ENCODE measurements around the gene TENT5D. TPM values are rescaled to one million over a fixed set of nuclear protein-coding genes. Genes with fewer than 3 reads are reported as not detected.

The TENT5D gene
- polyA plus RNA-seq, 2 of the 4 experiments (the other 2 are of a cell fraction): not detected

DNA sequence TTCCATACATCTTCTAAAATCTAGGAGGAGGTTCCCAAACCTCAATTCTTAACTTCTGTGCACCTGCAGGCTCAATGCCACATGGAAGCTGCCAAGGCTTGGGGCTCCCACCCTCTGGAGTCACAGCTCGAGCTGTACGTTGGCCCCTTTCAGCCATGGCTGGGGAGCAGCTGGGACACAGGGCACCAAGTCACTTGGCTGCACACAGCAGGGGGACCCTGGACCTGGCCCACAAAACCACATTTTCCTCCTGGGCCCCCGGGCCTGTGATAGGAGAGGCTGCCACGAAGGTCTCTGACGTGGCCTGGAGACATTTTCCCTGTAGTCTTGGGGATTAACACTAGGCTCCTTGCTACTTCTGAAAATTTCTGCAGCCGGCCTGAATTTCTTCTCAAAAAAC, 8.2 kb upstream of the TENT5D start:
- FAIRE-seq (no peak), DNase-seq (ENCODE audit: low read depth in 1 of 2, low spot score in 1 of 2) (no peak), ATAC-seq (no peak)
- Histone ChIP-seq H3K4me2 (no peak overlapping the region), H3K27ac (no peak overlapping the region), H3K4me1 (no peaks in the 10 kb centered on the region), H3K9me3 (no peaks in the 10 kb centered on the region), H3K4me3 (no peak overlapping the region)
- WGBS (ENCODE audit: missing lambda C conversion rate): 4% methylated on average over 4 of the region's 6 CpGs
- CTCF ChIA-PET: no interaction called here
- POLR2A ChIA-PET: no interaction called here
- no peak for TF ChIP-seq FOXS1 (CRISPR knock-in tag; IDR thresholded peaks at IDR 0.05)
- no peak for TF ChIP-seq RAD21 (conservative IDR thresholded peaks at IDR 0.05 in 1 of 2, IDR thresholded peaks at IDR 0.05 in 1 of 2)
- no peak for TF ChIP-seq HOXB5 (CRISPR knock-in tag; IDR thresholded peaks at IDR 0.05)
- no peak for TF ChIP-seq RFX5 (IDR thresholded peaks at IDR 0.05)
- no peak for TF ChIP-seq ZSCAN20 (CRISPR knock-in tag; IDR thresholded peaks at IDR 0.05)
- TF ChIP-seq CEBPB (IDR thresholded peaks at IDR 0.05): no peak
- no peak for TF ChIP-seq MYC (IDR thresholded peaks at IDR 0.05; ENCODE audit: borderline replicate concordance, low read length)
- TF ChIP-seq RCOR1 (IDR thresholded peaks at IDR 0.05; ENCODE audit: low read depth, low read length): no peak
- no peak for TF ChIP-seq ZNF302 (CRISPR knock-in tag; IDR thresholded peaks at IDR 0.05)
- no peak for TF ChIP-seq ESRRA (IDR thresholded peaks at IDR 0.05; ENCODE audit: borderline replicate concordance, low read length)
- no peak for TF ChIP-seq EHMT2 (IDR thresholded peaks at IDR 0.05; ENCODE audit: low read depth)

DNA sequence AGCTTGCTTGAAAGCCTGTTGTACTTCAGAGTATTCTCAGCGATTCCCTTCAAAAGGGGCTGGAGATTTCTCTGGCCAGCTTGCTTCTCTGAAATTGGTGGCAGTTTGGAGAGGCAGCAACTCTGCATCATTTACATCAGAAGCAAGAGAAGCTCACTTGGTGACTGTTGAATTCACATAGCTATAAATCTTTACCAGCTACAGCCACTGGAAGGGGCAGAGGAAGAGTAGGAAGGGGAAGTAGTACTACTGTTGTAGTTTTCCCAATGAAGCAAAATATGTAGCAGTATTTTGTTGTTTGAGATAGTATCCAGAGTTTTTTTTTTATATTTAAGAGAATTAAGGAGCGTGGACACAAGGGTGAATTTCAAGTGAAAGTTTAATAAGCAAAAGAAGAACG, 2.8 kb downstream of the TENT5D start:
- TF ChIP-seq EP300 (IDR thresholded peaks at IDR 0.05) (no peak), CHD4 (IDR thresholded peaks at IDR 0.05; ENCODE audit: borderline replicate concordance) (no peak), CEBPB (IDR thresholded peaks at IDR 0.05) (no peak)
- H3K4me3 ChIP-seq: no peak overlapping the region
- WGBS (ENCODE audit: missing lambda C conversion rate): 11% methylated on average over 3 of the region's 3 CpGs
- DNase-seq (ENCODE audit: low read depth in 1 of 2, low spot score in 1 of 2): no peak
- H3K27ac ChIP-seq: no peak overlapping the region
- no peaks in the 10 kb centered on the region for H3K9me3 ChIP-seq
- FAIRE-seq: no peak
- no peaks in the 10 kb centered on the region for H3K4me1 ChIP-seq
- CTCF ChIA-PET: interaction anchor here (0.6 kb wide), 1 partner anchor 454 kb away, joined by 3 read pairs; no protein-coding TSS in a partner anchor
- no peak for ATAC-seq
- POLR2A ChIA-PET: no interaction called here
- H3K4me2 ChIP-seq: no peak overlapping the region

DNA sequence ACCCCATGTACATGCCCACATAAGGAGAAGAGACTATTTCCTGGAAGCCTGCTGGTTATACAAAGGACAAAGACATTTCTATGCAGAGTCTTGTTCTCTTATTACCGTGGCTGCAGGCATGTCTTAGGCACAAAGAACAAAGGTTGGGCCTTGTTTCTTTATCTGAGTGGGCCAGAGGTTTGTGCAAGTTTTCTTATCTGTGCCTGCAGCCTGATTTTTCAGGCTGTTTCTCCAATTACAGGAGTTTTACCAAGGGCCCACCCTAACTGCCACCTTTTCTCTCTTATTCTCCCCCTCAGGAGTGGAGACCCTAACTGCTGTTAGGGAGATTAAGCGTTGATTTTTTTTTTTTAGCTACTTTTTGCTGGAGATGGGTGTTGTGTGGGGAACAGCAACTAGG, 3.5 kb downstream of the TENT5D start:
- CTCF ChIA-PET: no interaction called here

More for the DNA sequence above, 3.5 kb downstream of the TENT5D start:
- POLR2A ChIA-PET: no interaction called here
- Histone ChIP-seq H3K4me2 (no peak overlapping the region), H3K9me3 (no peaks in the 10 kb centered on the region), H3K27ac (no peak overlapping the region), H3K4me3 (no peak overlapping the region), H3K4me1 (no peaks in the 10 kb centered on the region)
- TF ChIP-seq MAZ (IDR thresholded peaks at IDR 0.05; ENCODE audit: borderline replicate concordance, low read depth, low read length) (no peak), MAFK (IDR thresholded peaks at IDR 0.05; ENCODE audit: partially characterized antibody) (no peak), RARB (CRISPR knock-in tag; IDR thresholded peaks at IDR 0.05) (no peak), SMC3 (IDR thresholded peaks at IDR 0.05) (no peak), HEYL (CRISPR knock-in tag; IDR thresholded peaks at IDR 0.05) (no peak), CHD2 (IDR thresholded peaks at IDR 0.05; ENCODE audit: low read length, partially characterized antibody) (no peak), ZNF302 (CRISPR knock-in tag; IDR thresholded peaks at IDR 0.05) (no peak), RAD21 (conservative IDR thresholded peaks at IDR 0.05 in 1 of 2, IDR thresholded peaks at IDR 0.05 in 1 of 2) (no peak), CBX2 (IDR thresholded peaks at IDR 0.05; ENCODE audit: borderline replicate concordance, low read depth) (no peak), HES2 (IDR thresholded peaks at IDR 0.05) (no peak), FOSL2 (IDR thresholded peaks at IDR 0.05) (no peak), FOSL2 (CRISPR knock-in tag; IDR thresholded peaks at IDR 0.05) (no peak), JUN (IDR thresholded peaks at IDR 0.05) (no peak), TFCP2L1 (CRISPR knock-in tag; IDR thresholded peaks at IDR 0.05) (no peak)
- TF ChIP-seq, protein P1, sequence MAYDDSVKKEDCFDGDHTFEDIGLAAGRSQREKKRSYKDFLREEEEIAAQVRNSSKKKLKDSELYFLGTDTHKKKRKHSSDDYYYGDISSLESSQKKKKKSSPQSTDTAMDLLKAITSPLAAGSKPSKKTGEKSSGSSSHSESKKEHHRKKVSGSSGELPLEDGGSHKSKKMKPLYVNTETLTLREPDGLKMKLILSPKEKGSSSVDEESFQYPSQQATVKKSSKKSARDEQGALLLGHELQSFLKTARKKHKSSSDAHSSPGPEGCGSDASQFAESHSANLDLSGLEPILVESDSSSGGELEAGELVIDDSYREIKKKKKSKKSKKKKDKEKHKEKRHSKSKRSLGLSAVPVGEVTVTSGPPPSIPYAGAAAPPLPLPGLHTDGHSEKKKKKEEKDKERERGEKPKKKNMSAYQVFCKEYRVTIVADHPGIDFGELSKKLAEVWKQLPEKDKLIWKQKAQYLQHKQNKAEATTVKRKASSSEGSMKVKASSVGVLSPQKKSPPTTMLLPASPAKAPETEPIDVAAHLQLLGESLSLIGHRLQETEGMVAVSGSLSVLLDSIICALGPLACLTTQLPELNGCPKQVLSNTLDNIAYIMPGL (CRISPR knock-in tag; IDR thresholded peaks at IDR 0.05; ENCODE audit: borderline replicate concordance): no peak
- TF ChIP-seq, protein P2, sequence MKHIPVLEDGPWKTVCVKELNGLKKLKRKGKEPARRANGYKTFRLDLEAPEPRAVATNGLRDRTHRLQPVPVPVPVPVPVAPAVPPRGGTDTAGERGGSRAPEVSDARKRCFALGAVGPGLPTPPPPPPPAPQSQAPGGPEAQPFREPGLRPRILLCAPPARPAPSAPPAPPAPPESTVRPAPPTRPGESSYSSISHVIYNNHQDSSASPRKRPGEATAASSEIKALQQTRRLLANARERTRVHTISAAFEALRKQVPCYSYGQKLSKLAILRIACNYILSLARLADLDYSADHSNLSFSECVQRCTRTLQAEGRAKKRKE (CRISPR knock-in tag; IDR thresholded peaks at IDR 0.05; ENCODE audit: low read depth): no peak
- ATAC-seq (no peak), FAIRE-seq (no peak), DNase-seq (ENCODE audit: low read depth in 1 of 2, low spot score in 1 of 2) (no peak)
- 5% methylated on average over 2 of the region's 2 CpGs for WGBS (ENCODE audit: missing lambda C conversion rate)
